ENCODE data around the gene RIMKLB. TPM values are rescaled to one million over a fixed set of nuclear protein-coding genes. Genes with fewer than 3 reads are reported as not detected.

The RIMKLB gene
- total RNA-seq, 1 experiment from 2014 or later, result 34.4 TPM

GRCh38 chr12:8695116-8695515 lies 2.7 kb upstream of the RIMKLB start:
- Mint-ChIP-seq H3K4me3 (ENCODE audit: unreplicated experiment) (no peak overlapping the region), H3K9me3 (ENCODE audit: unreplicated experiment) (no peaks in the 10 kb centered on the region), H3K27me3 (ENCODE audit: insufficient read depth, unreplicated experiment) (no peaks in the 10 kb centered on the region), H3K27ac (ENCODE audit: low read depth, unreplicated experiment) (no peak overlapping the region), H3K36me3 (ENCODE audit: insufficient read depth, unreplicated experiment) (no peaks in the 10 kb centered on the region), H3K4me1 (ENCODE audit: insufficient read depth, unreplicated experiment) (peaks cover 8% of the 10 kb centered on the region)
- ChIA-PET POLR2A (interaction anchor here (0.9 to 1.3 kb wide), 2 partner anchors 133 to 254 kb away, joined by 4 to 5 read pairs; partner anchors contain the start of gene M6PR), CTCF (interaction anchor here (0.5 to 2.3 kb wide), 3 partner anchors 13 to 206 kb away, joined by 4 to 6 read pairs (median 4); no protein-coding TSS in a partner anchor)
- no TSS peak for BruUV-seq (replicated peaks)
- DNase-seq (ENCODE audit: unreplicated experiment), result no peak
- intact Hi-C loops (cut with micrococcal nuclease), result loop anchor here (5.0 kb wide), 1 partner anchor 252 kb away; the partner anchor contains the start of gene M6PR
- no peak for TF ChIP-seq CTCF (IDR thresholded peaks at IDR 0.05; ENCODE audit: unreplicated experiment)

GRCh38 chr12:8696442-8697090 lies 1.2 kb upstream of the RIMKLB start:
- TSS peak; percentile 60 for BruUV-seq (replicated peaks)
- H3K27ac Mint-ChIP-seq (ENCODE audit: low read depth, unreplicated experiment), result peak overlapping the region; percentile 46
- DNase-seq (ENCODE audit: unreplicated experiment), result no peak
- H3K36me3 Mint-ChIP-seq (ENCODE audit: insufficient read depth, unreplicated experiment), result no peaks in the 10 kb centered on the region
- ChIA-PET POLR2A (interaction anchor here (0.6 to 1.6 kb wide), 4 partner anchors 9 to 254 kb away, joined by 3 to 6 read pairs (median 5); partner anchors contain the start of genes M6PR and PHC1), CTCF (interaction anchor here (0.6 to 2.3 kb wide), 6 partner anchors 9 to 353 kb away, joined by 3 to 6 read pairs (median 4); partner anchors contain the start of gene M6PR)
- no peaks in the 10 kb centered on the region for H3K27me3 Mint-ChIP-seq (ENCODE audit: insufficient read depth, unreplicated experiment)
- H3K9me3 Mint-ChIP-seq (ENCODE audit: unreplicated experiment), result no peaks in the 10 kb centered on the region
- H3K4me1 Mint-ChIP-seq (ENCODE audit: insufficient read depth, unreplicated experiment), result peaks cover 13% of the 10 kb centered on the region
- intact Hi-C loops (cut with micrococcal nuclease), result loop anchor here (5.0 kb wide), 1 partner anchor 251 kb away; the partner anchor contains the start of gene M6PR
- no peak for TF ChIP-seq CTCF (IDR thresholded peaks at IDR 0.05; ENCODE audit: unreplicated experiment)
- H3K4me3 Mint-ChIP-seq (ENCODE audit: unreplicated experiment), result peak overlapping the region; percentile 93

- Mint-ChIP-seq H3K9me3 (ENCODE audit: unreplicated experiment) (no peaks in the 10 kb centered on the region), H3K36me3 (ENCODE audit: insufficient read depth, unreplicated experiment) (no peaks in the 10 kb centered on the region), H3K27me3 (ENCODE audit: insufficient read depth, unreplicated experiment) (no peaks in the 10 kb centered on the region), H3K4me1 (ENCODE audit: insufficient read depth, unreplicated experiment) (peaks cover 13% of the 10 kb centered on the region), H3K4me3 (ENCODE audit: unreplicated experiment) (peak overlapping the region; percentile 93), H3K27ac (ENCODE audit: low read depth, unreplicated experiment) (peak overlapping the region; percentile 46)
- no TSS peak for BruUV-seq (replicated peaks)
- no peak for TF ChIP-seq CTCF (IDR thresholded peaks at IDR 0.05; ENCODE audit: unreplicated experiment)
- intact Hi-C loops (cut with micrococcal nuclease), result loop anchor here (5.0 kb wide), 1 partner anchor 250 kb away; the partner anchor contains the start of gene M6PR
- ChIA-PET POLR2A (interaction anchor here (0.6 to 1.9 kb wide), 8 partner anchors 8 to 1667 kb away, joined by 3 to 12 read pairs (median 4); partner anchors contain the start of genes M6PR and PHC1), CTCF (interaction anchor here (0.8 to 1.9 kb wide), 3 partner anchors 9 to 83 kb away, joined by 4 to 5 read pairs (median 5); no protein-coding TSS in a partner anchor)
- DNase-seq (ENCODE audit: unreplicated experiment), result no peak
Measured at GRCh38 chr12:8697120-8697475, 693 bp upstream of the RIMKLB start.

- peaks cover 13% of the 10 kb centered on the region for H3K4me1 Mint-ChIP-seq (ENCODE audit: insufficient read depth, unreplicated experiment)
- no peak for TF ChIP-seq CTCF (IDR thresholded peaks at IDR 0.05; ENCODE audit: unreplicated experiment)
- no peaks in the 10 kb centered on the region for H3K9me3 Mint-ChIP-seq (ENCODE audit: unreplicated experiment)
- peak; percentile 25 for DNase-seq (ENCODE audit: unreplicated experiment)
- H3K36me3 Mint-ChIP-seq (ENCODE audit: insufficient read depth, unreplicated experiment), result no peaks in the 10 kb centered on the region
- H3K4me3 Mint-ChIP-seq (ENCODE audit: unreplicated experiment), result peak overlapping the region; percentile 93
- POLR2A ChIA-PET, result interaction anchor here (0.6 to 1.9 kb wide), 8 partner anchors 9 to 1347 kb away, joined by 3 to 12 read pairs (median 4); partner anchors contain the start of genes M6PR and PHC1
- intact Hi-C loops (cut with micrococcal nuclease), result loop anchor here (5.0 kb wide), 1 partner anchor 249 kb away; the partner anchor contains the start of gene M6PR
- no peaks in the 10 kb centered on the region for H3K27me3 Mint-ChIP-seq (ENCODE audit: insufficient read depth, unreplicated experiment)
- BruUV-seq (replicated peaks), result no TSS peak
- CTCF ChIA-PET, result interaction anchor here (0.5 to 1.9 kb wide), 3 partner anchors 11 to 193 kb away, joined by 3 to 5 read pairs (median 5); no protein-coding TSS in a partner anchor
- H3K27ac Mint-ChIP-seq (ENCODE audit: low read depth, unreplicated experiment), result peak overlapping the region; percentile 46
Measured at GRCh38 chr12:8698132-8698851, 501 bp downstream of the RIMKLB start.

All from MCF 10A (cell line).